ENCODE results near the gene SCML1.

Gene SCML1, protein sequence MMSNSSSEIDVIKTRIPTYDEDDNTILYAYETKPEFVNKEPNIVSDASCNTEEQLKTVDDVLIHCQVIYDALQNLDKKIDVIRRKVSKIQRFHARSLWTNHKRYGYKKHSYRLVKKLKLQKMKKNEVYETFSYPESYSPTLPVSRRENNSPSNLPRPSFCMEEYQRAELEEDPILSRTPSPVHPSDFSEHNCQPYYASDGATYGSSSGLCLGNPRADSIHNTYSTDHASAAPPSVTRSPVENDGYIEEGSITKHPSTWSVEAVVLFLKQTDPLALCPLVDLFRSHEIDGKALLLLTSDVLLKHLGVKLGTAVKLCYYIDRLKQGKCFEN

GRCh38 chrX:17736856-17737709 lies at the start of gene SCML1:
TSS of gene SCML1 (plus strand) at chrX:17737493. CDS start at chrX:17744187, 6,694 bp downstream.
- peak; percentile 88 to 93 for DNase-seq

DNA sequence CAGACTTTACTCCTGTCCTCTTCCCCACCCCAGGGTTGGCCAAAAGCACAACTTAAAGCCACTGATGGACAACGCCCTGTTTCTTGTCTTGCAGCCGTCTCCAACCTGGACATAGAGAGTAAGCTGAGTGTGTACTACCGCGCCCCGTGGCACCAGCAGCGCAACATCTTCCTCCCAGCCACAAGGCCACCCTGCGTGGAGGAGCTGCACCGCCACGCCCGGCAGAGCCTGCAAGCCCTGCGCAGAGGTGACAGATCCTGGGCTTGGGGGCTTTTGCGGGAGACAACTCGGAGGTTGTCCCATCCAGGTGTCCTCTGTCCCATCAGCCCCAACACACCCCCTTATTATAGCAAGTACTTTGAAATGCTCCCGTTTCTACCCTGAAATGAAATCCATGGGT lies 49.6 kb upstream of the SCML1 start:
- no peak for DNase-seq

GRCh38 chrX:17689971-17690409 lies 47.3 kb upstream of the SCML1 start:
- peak; percentile 18 to 33 for DNase-seq

GRCh38 chrX:17692709-17693346 lies 44.5 kb upstream of the SCML1 start:
- DNase-seq: no peak

DNA sequence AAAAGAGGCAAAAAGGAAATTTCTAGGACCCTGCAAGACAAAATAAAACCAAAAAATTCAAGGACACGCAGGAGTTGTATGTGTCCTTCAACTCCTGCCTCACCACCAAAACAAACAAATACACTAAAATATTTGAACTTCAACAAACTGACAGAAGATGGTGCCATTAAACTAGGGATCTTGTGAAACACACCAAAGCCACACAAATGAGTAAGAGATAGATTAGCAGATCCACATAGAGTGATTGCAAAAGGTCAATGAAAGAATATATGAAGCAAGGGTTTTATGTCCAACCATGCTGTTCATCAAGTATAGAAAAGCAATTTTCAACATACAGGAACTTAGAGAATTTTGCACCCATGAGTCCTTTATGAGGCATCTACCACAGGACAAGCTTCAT lies 40.1 kb upstream of the SCML1 start:
- DNase-seq: no peak

- DNase-seq: no peak
Measured at GRCh38 chrX:17700976-17701375, 36.3 kb upstream of the SCML1 start.

GRCh38 chrX:17703201-17703600 lies 34.1 kb upstream of the SCML1 start:
- DNase-seq: no peak

DNA sequence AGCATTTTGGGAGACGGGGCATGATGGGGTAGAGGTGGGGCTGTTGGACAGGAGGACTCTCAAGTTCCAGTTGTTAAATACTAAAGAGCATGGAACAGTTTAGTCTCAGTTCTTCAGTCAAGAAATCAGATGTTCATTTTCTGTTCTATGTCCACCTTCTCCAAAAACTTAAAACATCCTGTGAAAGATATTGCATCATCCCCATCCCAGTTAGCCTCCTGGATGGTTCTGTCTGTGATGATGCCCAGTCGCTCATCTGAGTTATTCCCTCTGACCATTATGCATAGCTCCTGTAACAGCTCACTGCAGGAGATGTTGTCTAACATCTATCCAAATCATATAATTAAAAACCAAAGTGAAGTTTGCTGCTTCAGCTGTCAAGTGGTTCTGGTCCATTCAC lies 32.1 kb upstream of the SCML1 start:
- no peak for DNase-seq

GRCh38 chrX:17706676-17707075 lies 30.6 kb upstream of the SCML1 start:
- no peak for DNase-seq

DNA sequence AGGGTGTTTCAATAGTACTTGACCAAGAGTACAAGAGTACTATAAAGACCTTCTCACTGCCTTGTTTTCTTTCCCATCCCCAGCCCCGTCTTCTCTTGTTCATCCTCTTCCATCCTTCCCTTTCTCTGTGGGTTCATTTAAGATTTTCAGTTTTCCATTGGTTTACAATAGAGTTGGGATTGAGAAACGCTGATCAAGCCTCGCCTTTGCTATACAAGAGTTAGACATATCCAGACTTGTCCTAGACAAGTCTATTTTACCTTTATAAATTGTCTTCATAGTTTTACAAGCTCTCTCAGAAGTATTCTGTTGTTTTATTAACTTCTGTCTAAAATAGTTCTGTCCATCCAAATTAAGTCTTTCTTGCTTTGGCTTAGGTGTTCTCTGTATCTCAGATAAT lies 29.6 kb upstream of the SCML1 start:
- no peak for DNase-seq

DNA sequence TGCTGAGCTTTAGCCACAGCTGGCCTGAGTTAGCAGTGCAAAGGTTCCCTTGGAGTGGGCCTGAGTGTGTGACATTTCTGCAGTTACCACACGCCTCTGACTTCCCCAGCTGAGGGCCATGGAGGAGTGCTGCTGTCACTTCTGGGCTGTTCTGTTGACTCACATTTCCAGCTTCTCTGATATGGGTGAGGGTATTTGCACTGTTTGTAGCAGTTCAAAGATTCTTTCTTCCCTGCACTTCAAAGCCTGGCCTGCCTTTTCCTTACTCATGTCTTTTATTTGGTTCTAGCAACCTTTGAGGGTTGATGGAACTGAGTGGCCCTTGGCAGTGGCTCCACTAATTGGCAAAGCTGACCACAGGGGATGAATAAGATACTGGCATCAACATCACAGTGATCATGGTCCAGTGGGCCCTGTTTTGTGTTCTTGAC lies 26.4 kb upstream of the SCML1 start:
- no peak for DNase-seq

DNA sequence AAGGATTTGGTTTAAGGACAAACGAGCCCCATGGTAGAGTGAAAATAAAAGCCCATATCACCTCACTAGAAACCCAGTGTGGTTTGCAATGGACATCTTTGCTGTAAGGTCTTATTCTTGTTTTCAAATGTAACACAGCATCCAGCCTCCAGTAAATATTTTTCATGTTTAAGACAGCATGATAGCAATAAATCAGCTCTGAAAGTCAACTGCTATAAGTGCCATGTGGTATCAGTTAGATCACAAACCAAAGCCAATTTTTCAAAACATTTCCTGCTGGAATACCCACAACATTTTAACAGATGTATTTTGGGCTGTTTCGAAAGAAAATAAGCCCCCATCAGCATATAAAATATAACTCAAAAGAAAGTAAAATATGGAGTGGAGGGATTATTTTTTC lies 24.0 kb upstream of the SCML1 start:
- DNase-seq: no peak

DNA sequence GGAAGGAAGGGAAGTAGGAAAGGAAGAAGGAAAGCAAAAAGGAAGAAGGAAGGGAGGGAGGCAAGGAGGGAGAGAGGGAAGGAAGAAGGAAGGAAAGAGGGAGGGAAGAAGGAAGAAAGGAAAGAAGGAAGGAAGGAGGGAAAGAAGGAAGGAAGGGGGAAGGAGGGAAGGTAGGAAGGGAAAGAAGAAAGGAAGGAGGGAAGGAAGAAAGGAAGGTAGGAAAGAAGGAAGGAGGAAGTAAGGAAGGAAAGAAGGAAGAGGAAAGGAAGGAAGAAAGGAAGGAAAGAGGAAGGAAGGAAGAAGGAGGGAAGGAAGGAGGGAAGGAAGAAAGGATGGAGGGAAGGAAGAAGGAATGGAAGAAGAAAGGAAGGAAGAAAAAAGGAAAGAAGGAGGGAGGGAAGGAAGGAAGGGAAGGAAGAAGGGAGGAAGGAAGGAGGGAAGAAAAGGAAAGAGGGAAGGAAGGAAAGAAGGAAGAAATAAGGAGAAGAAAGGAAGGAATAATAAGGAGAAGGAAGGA lies 18.6 kb upstream of the SCML1 start:
- DNase-seq: no peak

DNA sequence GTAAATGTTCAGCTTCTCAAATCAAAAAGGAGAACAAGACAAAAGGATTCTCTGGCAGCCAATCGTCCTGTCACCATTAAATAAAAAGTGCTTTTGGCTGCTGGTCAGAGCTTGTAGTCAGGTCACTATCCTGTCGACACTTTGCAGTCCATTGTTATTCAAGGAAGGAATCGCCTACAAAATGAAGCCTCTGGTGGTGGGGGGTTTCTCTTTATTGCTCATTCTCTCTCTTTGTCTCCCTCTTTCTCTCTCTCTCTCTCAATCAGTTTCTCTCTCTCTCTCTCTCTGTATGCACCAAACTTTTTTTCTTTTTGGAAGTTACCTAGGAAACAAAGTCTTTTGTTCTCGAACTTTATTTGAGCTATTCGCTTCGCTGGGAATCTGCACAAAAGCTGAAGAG lies 17.6 kb upstream of the SCML1 start:
- no peak for DNase-seq

- no peak for DNase-seq
Measured at GRCh38 chrX:17721715-17722114, 15.6 kb upstream of the SCML1 start.

GRCh38 chrX:17725181-17725580 lies 12.1 kb upstream of the SCML1 start:
- no peak for DNase-seq

DNA sequence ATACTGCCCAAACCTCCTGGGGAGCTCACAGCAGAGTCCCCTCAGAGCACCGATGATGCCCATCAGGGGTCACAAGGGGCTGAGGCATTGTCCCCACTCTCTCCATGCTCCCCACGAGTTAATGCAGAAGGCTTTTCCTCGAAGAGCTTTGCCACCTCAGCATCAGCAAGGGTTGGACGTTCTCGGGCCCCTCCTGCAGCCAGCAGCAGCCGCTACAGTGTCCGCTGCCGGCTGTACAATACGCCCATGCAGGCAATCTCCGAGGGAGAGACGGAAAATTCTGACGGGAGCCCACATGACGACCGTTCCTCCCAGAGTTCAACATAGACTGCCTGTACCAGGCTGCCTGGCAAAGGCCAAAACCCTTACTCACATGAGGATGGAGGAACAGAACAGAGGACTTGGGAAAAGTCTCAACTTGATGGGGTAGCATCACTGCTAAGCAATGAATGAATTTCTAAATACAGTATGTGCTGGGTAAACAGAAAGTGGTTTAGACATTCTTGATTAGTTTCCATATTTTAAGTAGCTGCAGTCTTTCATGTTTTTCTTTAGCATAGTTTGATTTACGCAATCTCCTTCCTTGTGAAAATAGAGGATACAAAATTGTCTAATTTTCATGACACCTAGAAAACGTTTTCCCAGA lies 5.0 kb upstream of the SCML1 start:
- DNase-seq: no peak

DNA sequence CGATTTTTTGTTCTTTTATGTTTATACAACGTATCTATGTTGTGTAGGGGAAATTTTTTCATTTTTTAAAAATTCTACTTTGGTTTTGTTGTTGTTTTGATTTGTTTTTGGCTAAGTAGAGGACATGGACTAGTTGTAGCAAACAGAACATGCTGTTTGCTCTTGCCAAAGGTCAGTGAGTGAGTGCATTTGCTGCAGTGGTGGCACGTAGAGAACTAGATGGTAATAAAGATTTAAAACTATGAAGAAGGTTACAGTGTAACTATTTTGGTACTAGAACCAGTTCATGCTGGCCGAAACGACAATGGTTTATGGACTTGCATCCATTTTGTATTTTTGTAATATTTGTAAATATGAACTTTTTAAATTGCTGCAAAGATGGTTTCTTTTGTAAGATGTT lies 1.9 kb upstream of the SCML1 start:
- DNase-seq: no peak

DNA sequence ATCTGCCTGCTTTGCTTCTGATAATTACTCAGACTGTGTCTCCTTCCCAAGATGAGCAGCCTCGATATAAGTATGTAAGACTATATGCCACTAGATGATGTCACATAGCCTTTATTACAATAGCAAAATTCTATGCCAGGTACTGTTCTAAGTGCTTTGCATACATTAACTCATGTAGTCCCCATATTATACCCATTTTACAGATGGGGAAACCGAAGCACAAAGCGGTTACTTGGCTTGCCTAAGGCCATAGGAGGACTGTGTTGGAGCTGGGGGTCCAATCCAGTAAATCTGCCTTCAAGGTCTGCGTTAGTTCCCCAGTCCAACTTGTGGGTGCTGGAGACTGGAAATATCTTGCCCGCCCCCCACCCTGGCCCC lies 826 bp upstream of the SCML1 start:
- DNase-seq: no peak

DNA sequence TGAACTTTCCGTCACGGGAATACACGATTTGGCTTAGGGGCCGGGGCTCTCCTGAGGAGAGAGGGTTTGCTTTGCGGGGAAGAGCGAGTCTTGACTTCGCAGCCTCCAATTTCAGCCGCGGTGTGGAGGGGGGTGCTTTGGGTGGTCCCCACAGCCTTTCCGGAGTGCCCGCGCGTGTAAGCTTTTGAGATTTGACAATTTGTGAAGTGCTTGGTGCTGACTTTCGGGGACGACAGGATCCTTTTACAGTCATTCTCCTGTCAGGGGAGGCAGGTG lies 355 bp downstream of the SCML1 start:
- DNase-seq: peak; percentile 11 to 19

DNA sequence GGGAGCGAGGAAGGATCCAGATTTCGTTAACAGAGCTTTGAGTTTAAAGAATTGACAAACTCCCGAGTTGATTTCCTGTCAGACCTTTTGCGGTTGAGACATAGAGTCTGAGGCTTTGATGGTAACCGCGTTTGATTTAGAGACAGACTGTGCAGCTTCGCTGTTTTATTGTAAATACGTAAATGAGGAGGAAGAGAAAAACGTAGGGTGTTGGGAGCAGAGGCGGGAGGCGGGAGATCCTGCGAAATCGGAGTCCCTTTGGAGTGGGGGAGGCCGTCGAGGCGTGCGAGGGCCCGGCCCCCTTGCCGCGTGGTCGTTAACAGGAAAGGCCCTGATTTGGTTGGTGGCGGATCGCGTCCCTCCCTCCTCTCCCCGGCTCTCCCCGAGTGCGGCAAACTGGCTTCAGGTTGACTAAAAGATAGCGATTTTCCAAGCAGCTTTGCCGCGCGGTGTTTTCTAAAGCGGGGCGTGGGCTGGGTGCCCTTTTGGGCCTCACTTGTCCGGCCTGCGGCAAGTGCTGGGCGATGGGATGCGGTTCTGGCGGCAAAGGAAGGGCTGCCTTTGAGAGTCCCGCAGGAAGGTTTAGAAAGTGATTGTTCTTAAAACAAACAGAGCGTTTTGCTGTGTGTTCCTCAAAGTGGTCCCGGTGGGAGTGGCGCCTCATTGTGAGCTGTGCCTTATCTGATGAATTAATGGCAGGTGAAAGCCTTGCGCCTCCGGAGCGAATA lies 857 bp downstream of the SCML1 start:
- DNase-seq: peak; percentile 25 to 30

DNA sequence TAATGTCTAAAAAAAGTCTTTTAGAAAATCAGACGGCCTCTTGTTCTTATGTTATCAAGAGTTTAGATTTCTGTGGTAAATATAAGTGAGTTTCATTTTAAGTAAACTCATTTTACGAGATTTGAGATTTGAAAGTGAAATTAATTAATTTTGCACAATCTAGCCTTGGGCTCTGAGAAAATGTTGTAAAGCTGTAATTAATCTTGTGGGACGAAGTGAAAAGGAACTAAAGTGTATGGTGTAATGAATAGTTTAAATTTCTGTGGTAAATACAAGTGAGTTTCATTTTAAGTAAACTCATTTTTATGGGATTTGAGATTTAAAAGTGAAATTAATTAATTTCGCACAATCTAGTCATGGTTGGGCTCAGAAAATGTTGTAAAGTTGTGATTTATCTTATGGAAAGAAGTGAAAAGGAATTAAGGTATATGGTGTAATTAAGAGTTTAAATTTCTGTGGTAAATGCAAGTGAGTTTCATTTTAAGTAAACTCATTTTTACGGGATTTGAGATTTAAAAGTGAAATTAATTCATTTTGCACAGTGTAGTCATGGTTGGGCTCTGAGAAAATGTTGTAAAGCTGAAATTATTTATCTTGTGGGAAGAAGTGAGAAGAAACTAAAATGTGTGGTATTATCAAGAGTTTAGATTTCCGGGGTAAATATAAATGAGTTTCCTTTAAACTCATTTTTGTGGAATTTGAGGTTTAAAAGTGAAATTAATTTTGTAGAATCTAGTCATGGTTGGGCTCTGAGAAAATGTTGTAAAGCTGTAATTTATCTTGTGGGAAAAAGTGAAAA lies 1.6 kb downstream of the SCML1 start:
- DNase-seq: no peak
